HUES48 (cell line): ENCODE data around the gene RIPPLY3.

Experiments
- H3K27ac ChIP-seq: one replicate; pipeline ENCODE4 v1.7.0; 2013; ENCODE audit warnings: low read depth, low read length, inconsistent platforms
- H3K27me3 ChIP-seq: 2 replicates; pipeline ENCODE4 v1.6.1; 2013; ENCODE audit warnings: mild to moderate bottlenecking, low read length; ENCODE audit not compliant: control insufficient read depth, insufficient read depth
- H3K36me3 ChIP-seq: 2 replicates; pipeline ENCODE4 v1.6.1; 2013; ENCODE audit warnings: low read length; ENCODE audit not compliant: control insufficient read depth, insufficient read depth
- H3K4me1 ChIP-seq: 2 replicates; pipeline ENCODE4 v1.6.1; 2013; ENCODE audit warnings: mild to moderate bottlenecking, low read length; ENCODE audit not compliant: control insufficient read depth, insufficient read depth
- H3K4me3 ChIP-seq: 2 replicates; pipeline ENCODE4 v1.5.1; 2013; ENCODE audit warnings: mild to moderate bottlenecking, low read depth, low read length
- H3K9ac ChIP-seq: 2 replicates; pipeline ENCODE4 v1.6.1; 2013; ENCODE audit warnings: mild to moderate bottlenecking, low read depth, low read length, moderate library complexity
- H3K9me3 ChIP-seq: 2 replicates; pipeline ENCODE4 v1.6.1; 2013; ENCODE audit warnings: low read length; ENCODE audit not compliant: control insufficient read depth, insufficient read depth

RIPPLY3 gene

DNA sequence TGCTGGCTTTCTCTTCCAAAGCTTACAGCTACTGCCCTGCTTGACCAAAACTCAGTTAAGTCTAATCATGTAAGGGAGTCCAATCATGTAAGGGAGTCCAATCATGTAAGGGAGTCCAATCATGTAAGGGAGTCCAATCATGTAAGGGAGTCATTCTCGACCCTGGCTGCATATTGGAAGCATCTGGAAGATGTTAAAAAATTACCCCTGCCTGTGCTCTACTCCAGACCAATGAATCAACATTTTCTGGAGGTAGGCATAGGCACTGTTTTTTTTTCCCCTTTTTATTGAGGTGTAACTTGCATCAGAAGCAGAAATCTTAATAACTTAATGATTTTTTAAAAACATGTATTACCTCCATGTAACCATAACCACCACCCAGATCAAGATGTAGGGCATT lies 56.9 kb downstream of the RIPPLY3 start:
- H3K4me1 ChIP-seq: peaks cover 9% of the 10 kb centered on the region
- no peaks in the 10 kb centered on the region for H3K9me3 ChIP-seq
- H3K4me3 ChIP-seq: no peak overlapping the region
- H3K36me3 ChIP-seq: peaks cover 3% of the 10 kb centered on the region; the same call in 1 of the 2 replicates
- no peaks in the 10 kb centered on the region for H3K27me3 ChIP-seq
- H3K9ac ChIP-seq: no peak overlapping the region
- no peak overlapping the region for H3K27ac ChIP-seq

DNA sequence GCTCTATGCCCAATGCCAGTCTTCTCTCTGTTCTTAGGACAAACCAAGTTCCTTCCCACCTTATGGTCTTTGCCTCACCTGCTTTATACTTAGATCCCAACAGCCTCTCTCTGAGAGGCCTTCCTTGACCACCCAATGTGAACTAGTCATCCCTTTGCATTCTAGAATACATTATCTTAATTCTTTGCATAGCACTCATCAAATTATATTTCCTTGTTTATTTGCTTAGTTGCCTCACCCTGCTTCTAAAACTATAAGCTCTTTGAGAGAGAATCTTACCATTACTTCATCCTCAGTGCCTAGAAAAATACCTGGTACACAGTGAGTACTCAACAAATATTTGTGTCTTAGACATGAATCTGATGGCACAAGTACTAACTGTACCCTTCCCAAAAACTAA lies 58.3 kb downstream of the RIPPLY3 start:
- H3K27ac ChIP-seq: no peak overlapping the region

DNA sequence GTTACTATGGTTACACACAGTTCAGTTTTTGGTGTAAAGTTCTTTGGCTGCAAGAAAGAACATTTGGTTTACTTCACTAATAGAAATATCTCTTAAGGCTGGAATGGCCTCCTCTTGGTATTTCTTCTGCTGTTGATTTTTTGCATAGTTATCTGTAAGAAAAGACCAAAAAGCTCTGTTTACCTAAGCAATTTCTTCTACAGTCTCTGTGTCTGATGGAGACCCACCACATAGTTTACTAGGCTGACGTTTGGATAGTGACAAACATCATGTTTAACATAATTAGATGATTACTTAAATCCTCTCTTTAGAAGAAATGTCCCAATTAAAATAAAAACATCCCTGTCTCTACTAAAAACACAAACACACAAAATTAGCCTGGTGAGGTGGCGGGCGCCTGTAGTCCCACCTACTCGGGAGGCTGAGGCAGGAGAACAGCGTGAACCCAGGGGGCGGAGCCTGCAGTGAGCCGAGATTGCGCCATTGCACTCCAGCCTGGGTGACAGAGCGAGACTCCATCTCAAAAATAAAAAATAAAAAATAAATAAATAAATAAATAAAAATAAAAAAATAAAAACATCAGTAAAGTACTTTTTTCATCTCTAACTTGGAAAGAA lies 59.2 kb downstream of the RIPPLY3 start:
- Histone ChIP-seq H3K36me3 (peaks cover 9% of the 10 kb centered on the region; the same call in 1 of the 2 replicates), H3K27me3 (no peaks in the 10 kb centered on the region), H3K9me3 (no peaks in the 10 kb centered on the region), H3K27ac (no peak overlapping the region), H3K4me3 (no peak overlapping the region), H3K4me1 (peaks cover 4% of the 10 kb centered on the region), H3K9ac (no peak overlapping the region)

More for the DNA sequence above, 58.3 kb downstream of the RIPPLY3 start:
- Histone ChIP-seq H3K9me3 (no peaks in the 10 kb centered on the region), H3K4me1 (peaks cover 9% of the 10 kb centered on the region), H3K36me3 (peaks cover 6% of the 10 kb centered on the region; the same call in 1 of the 2 replicates), H3K27me3 (no peaks in the 10 kb centered on the region), H3K9ac (no peak overlapping the region), H3K4me3 (no peak overlapping the region)
